HG03521 (cell line): Measurements from ENCODE around the gene RBMXL3.
"Not testable (repeated sequence)": the region's sequence is repeated elsewhere in the genome, so short reads cannot be mapped to it uniquely, and the experiment has no call there.

Experiments used
- ATAC-seq: cut with Tn5 transposase; IDR thresholded peaks from one replicate; pipeline ENCODE4 v1.9.1; 2021; ENCODE audit warnings: mild to moderate bottlenecking, moderate library complexity; ENCODE audit not compliant: unreplicated experiment

The RBMXL3 gene

GRCh38 chrX:115189110-115189509 is at the start of gene RBMXL3:
Gene RBMXL3, plus strand, starts transcription at chrX:115189410. Its CDS starts 32 bp downstream, at chrX:115189442.
- ATAC-seq = no peak

- no peak for ATAC-seq
These were observed 47.2 kb upstream of the RBMXL3 start for GRCh38 chrX:115142057-115142456.

GRCh38 chrX:115147220-115147619 is 42.0 kb upstream of the RBMXL3 start:
- ATAC-seq = no peak

GRCh38 chrX:115173181-115173580 is 16.0 kb upstream of the RBMXL3 start:
- ATAC-seq = no peak

- no peak for ATAC-seq
These were observed 14.7 kb upstream of the RBMXL3 start for GRCh38 chrX:115174548-115174947.

GRCh38 chrX:115177932-115178331 is 11.3 kb upstream of the RBMXL3 start:
- no peak for ATAC-seq

- no peak for ATAC-seq
These were observed 10.7 kb upstream of the RBMXL3 start for GRCh38 chrX:115178473-115178872.

- no peak for ATAC-seq
These were observed 5.2 kb upstream of the RBMXL3 start for GRCh38 chrX:115183980-115184379.

GRCh38 chrX:115189646-115190635 is 731 bp downstream of the RBMXL3 start:
- ATAC-seq = no peak

GRCh38 chrX:115190636-115191489 is 1.7 kb downstream of the RBMXL3 start:
- ATAC-seq = no peak

- ATAC-seq = no peak
These were observed 2.5 kb downstream of the RBMXL3 start for GRCh38 chrX:115191490-115192243.

- no peak for ATAC-seq
These were observed 3.1 kb downstream of the RBMXL3 start for GRCh38 chrX:115192244-115192700.

- no peak for ATAC-seq
These were observed 14.8 kb downstream of the RBMXL3 start for GRCh38 chrX:115204040-115204439.

GRCh38 chrX:115209547-115209946 is 20.3 kb downstream of the RBMXL3 start:
- not testable (repeated sequence) for ATAC-seq

GRCh38 chrX:115214151-115214550 is 24.9 kb downstream of the RBMXL3 start:
- ATAC-seq = no peak

GRCh38 chrX:115214605-115215004 is 25.4 kb downstream of the RBMXL3 start:
- ATAC-seq = no peak

GRCh38 chrX:115217346-115217745 is 28.1 kb downstream of the RBMXL3 start:
- ATAC-seq = not testable (repeated sequence)

- ATAC-seq = no peak
These were observed 37.7 kb downstream of the RBMXL3 start for GRCh38 chrX:115226929-115227328.

- no peak for ATAC-seq
These were observed 40.3 kb downstream of the RBMXL3 start for GRCh38 chrX:115229337-115230003.

- ATAC-seq = no peak
These were observed 43.8 kb downstream of the RBMXL3 start for GRCh38 chrX:115232933-115233496.
